GM12865 (cell line): ENCODE data around the gene ALDOC.

Experiments
- DNase-seq: peaks from one replicate; pipeline ENCODE4 v3.0.0; 2010; ENCODE audit warnings: low read depth
- H3K4me3 ChIP-seq: 2 replicates; pipeline ENCODE4 v1.5.1; 2011; ENCODE audit warnings: mild to moderate bottlenecking, low read depth, low read length, control low read depth
- TF ChIP-seq, protein P1 (sequence below): IDR thresholded peaks from 2 replicates; pipeline ENCODE4 v1.5.1; 2011; ENCODE audit warnings: low read length, control low read depth, low read depth, inconsistent platforms; ENCODE audit not compliant: insufficient read depth; ENCODE audit errors: missing control alignments

ALDOC gene

DNA sequence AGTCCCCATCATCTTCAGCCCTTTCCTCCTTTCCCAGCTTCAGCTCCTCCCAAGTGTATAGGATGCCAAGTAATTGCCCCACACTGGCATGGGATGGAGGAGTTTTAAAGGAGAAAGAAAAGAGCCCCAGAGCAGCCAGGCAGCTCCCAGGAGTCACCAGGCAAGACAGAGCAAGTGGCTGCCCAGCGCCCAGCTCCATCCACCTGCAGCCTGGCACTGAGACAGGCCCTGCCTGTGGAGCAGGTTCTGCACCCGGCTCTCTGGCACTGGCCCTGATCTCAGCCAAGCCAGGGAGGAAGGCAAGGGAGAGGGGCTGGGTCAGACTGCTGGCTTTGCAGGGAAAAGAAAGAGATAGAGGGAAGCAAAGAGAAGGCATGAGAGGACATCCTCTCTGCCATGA is 48.8 kb downstream of the ALDOC start:
- DNase-seq: no peak
- TF ChIP-seq, protein P1, sequence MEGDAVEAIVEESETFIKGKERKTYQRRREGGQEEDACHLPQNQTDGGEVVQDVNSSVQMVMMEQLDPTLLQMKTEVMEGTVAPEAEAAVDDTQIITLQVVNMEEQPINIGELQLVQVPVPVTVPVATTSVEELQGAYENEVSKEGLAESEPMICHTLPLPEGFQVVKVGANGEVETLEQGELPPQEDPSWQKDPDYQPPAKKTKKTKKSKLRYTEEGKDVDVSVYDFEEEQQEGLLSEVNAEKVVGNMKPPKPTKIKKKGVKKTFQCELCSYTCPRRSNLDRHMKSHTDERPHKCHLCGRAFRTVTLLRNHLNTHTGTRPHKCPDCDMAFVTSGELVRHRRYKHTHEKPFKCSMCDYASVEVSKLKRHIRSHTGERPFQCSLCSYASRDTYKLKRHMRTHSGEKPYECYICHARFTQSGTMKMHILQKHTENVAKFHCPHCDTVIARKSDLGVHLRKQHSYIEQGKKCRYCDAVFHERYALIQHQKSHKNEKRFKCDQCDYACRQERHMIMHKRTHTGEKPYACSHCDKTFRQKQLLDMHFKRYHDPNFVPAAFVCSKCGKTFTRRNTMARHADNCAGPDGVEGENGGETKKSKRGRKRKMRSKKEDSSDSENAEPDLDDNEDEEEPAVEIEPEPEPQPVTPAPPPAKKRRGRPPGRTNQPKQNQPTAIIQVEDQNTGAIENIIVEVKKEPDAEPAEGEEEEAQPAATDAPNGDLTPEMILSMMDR: no peak
- H3K4me3 ChIP-seq: no peak overlapping the region

DNA sequence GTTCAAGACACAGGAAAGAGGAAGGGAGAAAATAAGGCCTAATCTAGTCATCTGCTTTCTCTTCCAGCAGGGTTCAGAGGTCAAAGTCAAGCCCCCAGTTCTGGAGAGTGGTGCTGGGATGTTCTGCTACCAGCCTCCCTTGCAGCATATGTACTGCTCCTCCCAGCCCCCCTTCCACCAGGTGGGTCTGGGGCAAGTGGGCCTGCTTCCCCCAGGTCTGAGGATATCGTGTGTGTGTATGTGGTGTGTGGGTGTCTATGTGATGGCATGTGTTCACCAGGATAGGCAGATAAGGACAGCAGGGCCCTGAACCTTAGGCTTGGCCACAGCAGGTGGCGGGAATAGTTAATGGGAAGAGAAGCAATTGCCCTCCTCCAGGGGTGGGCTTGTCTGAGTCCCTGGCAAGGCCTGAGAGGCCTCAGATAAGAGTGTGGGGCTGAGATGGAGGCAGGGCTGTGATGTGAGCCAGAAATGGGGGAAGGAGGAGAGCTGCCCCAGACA is 49.5 kb downstream of the ALDOC start:
- TF ChIP-seq, protein P1: no peak
- H3K4me3 ChIP-seq: no peak overlapping the region
- DNase-seq: no peak

DNA sequence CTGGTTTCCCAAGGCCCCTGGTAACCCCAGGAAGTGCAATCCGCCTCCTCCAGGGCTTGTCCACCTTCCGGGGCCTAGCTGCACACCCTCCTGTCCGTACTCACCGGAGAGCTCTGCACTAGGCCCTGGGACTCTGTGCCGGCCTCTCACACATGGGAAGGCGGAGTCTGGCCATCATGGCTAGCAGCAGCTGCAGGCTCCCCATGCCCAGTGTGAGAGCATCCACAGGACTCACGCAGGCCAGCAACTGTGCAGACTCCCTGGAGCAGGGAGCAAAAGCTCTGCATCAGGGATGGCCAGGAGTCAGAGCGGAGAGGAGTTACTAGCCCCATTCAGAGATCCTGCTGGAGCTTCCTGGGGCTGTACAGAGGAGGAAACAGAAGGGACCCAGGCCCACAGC is 50.3 kb downstream of the ALDOC start:
- TF ChIP-seq, protein P1: no peak
- H3K4me3 ChIP-seq: no peak overlapping the region
- DNase-seq: no peak

DNA sequence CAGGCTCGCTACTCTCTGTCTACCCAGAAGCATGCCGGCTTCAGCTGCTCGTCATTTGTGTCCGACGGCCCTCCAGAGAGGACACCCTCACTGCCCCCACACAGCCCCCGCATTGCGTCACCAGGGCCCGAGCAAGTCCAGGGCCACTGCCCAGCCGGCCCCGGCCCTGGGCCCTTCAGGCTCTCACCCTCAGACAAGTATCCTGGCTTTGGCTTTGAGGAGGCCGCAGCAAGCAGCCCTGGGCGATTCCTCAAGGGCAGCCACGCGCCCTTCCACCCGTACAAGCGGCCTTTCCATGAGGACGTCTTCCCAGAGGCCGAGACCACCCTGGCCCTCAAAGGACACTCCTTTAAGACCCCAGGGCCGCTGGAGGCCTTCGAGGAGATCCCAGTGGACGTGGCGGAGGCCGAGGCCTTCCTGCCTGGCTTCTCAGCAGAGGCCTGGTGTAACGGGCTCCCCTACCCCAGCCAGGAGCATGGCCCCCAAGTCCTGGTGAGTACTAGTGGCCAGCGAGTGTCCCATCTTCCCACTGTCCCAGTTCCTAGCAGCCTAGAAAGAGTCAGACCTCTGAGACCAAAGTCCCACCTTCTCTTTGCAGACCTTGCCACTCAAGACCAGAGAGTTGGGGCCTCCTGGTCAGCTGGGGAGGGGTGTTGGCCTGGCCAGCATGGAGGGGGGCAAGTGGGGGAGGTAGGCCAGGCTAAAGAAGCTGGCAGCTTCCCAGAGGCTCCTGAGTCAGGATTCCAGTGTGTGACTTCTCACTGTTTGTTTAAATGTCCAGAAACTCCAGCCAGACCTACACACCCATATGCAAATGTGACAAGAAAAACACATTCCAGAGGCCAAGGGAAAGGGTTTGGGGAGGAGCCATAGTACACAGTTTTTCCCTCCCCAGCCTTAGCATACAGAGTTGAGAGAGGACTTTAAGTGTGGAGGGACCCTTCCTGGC is 51.9 kb downstream of the ALDOC start:
- no peak overlapping the region for H3K4me3 ChIP-seq
- no peak for DNase-seq
- TF ChIP-seq, protein P1: no peak

DNA sequence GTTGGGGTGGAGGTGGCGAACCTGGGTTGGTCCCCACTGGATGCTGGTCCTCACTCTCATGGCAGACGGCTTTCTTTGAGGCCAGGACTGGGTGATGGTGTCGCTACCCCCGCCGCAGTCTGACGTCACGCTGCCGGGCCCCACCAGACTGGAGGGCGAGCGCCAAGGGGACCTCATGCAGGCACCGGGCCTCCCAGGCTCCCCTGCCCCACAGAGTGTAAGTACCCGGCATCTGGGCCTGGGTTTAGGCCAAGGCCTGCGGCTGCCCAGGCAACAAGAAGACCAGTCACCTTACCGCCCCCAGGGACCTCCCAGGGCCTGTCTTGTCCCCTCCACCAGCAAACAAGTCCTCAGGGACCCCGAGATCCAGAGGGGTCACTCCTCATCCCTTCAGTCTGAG is 52.8 kb downstream of the ALDOC start:
- TF ChIP-seq, protein P1: no peak
- H3K4me3 ChIP-seq: no peak overlapping the region
- no peak for DNase-seq

DNA sequence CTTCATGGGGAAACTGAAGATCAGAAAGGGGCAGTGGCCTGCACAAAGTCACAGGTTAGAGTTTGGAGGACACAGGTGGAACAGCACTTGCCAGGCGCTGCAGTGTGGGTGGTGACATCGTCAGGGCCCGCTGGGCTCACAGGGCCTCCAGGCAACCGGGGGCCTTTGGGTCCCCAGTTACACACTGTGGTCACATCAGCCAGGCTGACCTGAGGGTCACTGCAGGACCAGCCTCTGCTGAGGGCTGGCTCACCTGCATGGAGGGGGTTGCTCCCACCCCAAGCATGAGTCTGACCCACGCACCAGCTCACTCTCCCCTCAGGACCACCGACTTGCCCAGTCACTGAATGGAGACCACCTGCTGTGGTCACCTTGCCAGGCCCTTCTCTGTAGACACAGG is 53.5 kb downstream of the ALDOC start:
- DNase-seq: no peak
- H3K4me3 ChIP-seq: no peak overlapping the region
- TF ChIP-seq, protein P1: no peak
